ENCODE measurements around the gene HPS1.

Gene HPS1

GRCh38 chr10:98446661-98447221 is at the start of gene HPS1:
TSS of gene HPS1 (minus strand) at chr10:98446935. CDS start at chr10:98443240, 3,695 bp downstream.
- peak; percentile 93 for DNase-seq

GRCh38 chr10:98492763-98493162 is 46.0 kb upstream of the HPS1 start:
- no peak for DNase-seq

GRCh38 chr10:98489561-98490481 is 43.1 kb upstream of the HPS1 start:
- no peak for DNase-seq

GRCh38 chr10:98488669-98489430 is 42.1 kb upstream of the HPS1 start:
- peak; percentile 37 for DNase-seq

GRCh38 chr10:98487649-98488048 is 40.9 kb upstream of the HPS1 start:
- DNase-seq = no peak

- no peak for DNase-seq
These were observed 39.7 kb upstream of the HPS1 start for GRCh38 chr10:98486421-98486820.

- DNase-seq = no peak
These were observed 39.2 kb upstream of the HPS1 start for GRCh38 chr10:98485959-98486358.

- no peak for DNase-seq
These were observed 36.9 kb upstream of the HPS1 start for GRCh38 chr10:98483658-98484057.

- DNase-seq = no peak
These were observed 35.4 kb upstream of the HPS1 start for GRCh38 chr10:98482096-98482495.

- DNase-seq = no peak
These were observed 34.7 kb upstream of the HPS1 start for GRCh38 chr10:98481404-98481945.

- no peak for DNase-seq
These were observed 31.9 kb upstream of the HPS1 start for GRCh38 chr10:98478430-98479222.

- DNase-seq = no peak
These were observed 31.1 kb upstream of the HPS1 start for GRCh38 chr10:98477861-98478260.

GRCh38 chr10:98474628-98475027 is 27.9 kb upstream of the HPS1 start:
- DNase-seq = no peak

GRCh38 chr10:98472196-98472595 is 25.5 kb upstream of the HPS1 start:
- no peak for DNase-seq

GRCh38 chr10:98470850-98471249 is 24.1 kb upstream of the HPS1 start:
- DNase-seq = no peak

GRCh38 chr10:98469001-98469931 is 22.5 kb upstream of the HPS1 start:
- no peak for DNase-seq

- DNase-seq = peak; percentile 93
These were observed 21.0 kb upstream of the HPS1 start for GRCh38 chr10:98467506-98468318.

- peak; percentile 75 for DNase-seq
These were observed 20.2 kb upstream of the HPS1 start for GRCh38 chr10:98466861-98467505.

GRCh38 chr10:98465866-98466265 is 19.1 kb upstream of the HPS1 start:
- no peak for DNase-seq

Measured in hematopoietic multipotent progenitor cell treated with erythropoietin and hydrocortisone succinate and interleukin-3 and kit ligand, for 4 days (in vitro differentiated cells).